Astrocyte (in vitro differentiated cells and primary cell): Measurements from ENCODE around the gene RCOR1. TPM values are rescaled to one million over a fixed set of nuclear protein-coding genes. Genes with fewer than 3 reads are reported as not detected.
"Not testable (repeated sequence)": the region's sequence is repeated elsewhere in the genome, so short reads cannot be mapped to it uniquely, and the experiment has no call there.

ENCODE experiments used
- DNase-seq: peaks from one replicate; pipeline ENCODE4 v3.0.0-alpha.2; 2010; ENCODE audit warnings: low read depth
- FAIRE-seq: peaks from 2 replicates; lab custom pipeline; 2011; peaks lifted over from hg19 to GRCh38; lab: Jason Lieb, UNC
- H2AFZ ChIP-seq: 2 replicates; pipeline ENCODE4 v1.6.0; 2012; ENCODE audit warnings: low read depth, low read length, inconsistent platforms
- H3K27ac ChIP-seq: 2 replicates; pipeline ENCODE4 v1.5.1; 2011; ENCODE audit warnings: low read depth, low read length, inconsistent platforms
- H3K27me3 ChIP-seq: 2 replicates; pipeline ENCODE4 v1.6.0; 2011; ENCODE audit warnings: low read length, inconsistent platforms; ENCODE audit not compliant: insufficient read depth
- H3K36me3 ChIP-seq: 2 replicates; pipeline ENCODE4 v1.5.1; 2011; ENCODE audit warnings: low read length, inconsistent platforms; ENCODE audit not compliant: insufficient read depth
- H3K4me1 ChIP-seq: 2 replicates; pipeline ENCODE4 v1.5.1; 2011; ENCODE audit warnings: low read length, inconsistent platforms; ENCODE audit not compliant: insufficient read depth
- H3K4me2 ChIP-seq: 2 replicates; pipeline ENCODE4 v1.6.0; 2012; ENCODE audit warnings: low read length, inconsistent platforms
- H3K4me3 ChIP-seq: 2 replicates; pipeline ENCODE4 v1.5.1; 2011; ENCODE audit warnings: low read depth, mild to moderate bottlenecking, low read length, inconsistent platforms; ENCODE audit not compliant: insufficient read depth
- H3K79me2 ChIP-seq: 2 replicates; pipeline ENCODE4 v1.6.0; 2012; ENCODE audit warnings: mild to moderate bottlenecking, low read length, inconsistent platforms; ENCODE audit not compliant: insufficient read depth
- H3K9ac ChIP-seq: 2 replicates; pipeline ENCODE4 v1.6.0; 2012; ENCODE audit warnings: mild to moderate bottlenecking, low read length, inconsistent platforms
- H3K9me3 ChIP-seq: 2 replicates; pipeline ENCODE4 v1.5.1; 2012; ENCODE audit warnings: low read depth, mild to moderate bottlenecking, low read length, inconsistent platforms; ENCODE audit not compliant: insufficient read depth
- H4K20me1 ChIP-seq: 2 replicates; pipeline ENCODE4 v1.6.0; 2012; ENCODE audit warnings: low read length, inconsistent platforms; ENCODE audit not compliant: insufficient read depth
- H3K27ac Mint-ChIP-seq: one replicate; pipeline ENCODE4 v1.8.0; 2021; ENCODE audit warnings: mild to moderate bottlenecking, mixed read lengths; ENCODE audit not compliant: unreplicated experiment
- H3K27me3 Mint-ChIP-seq: one replicate; pipeline ENCODE4 v1.8.0; 2021; ENCODE audit warnings: low read depth, mixed read lengths; ENCODE audit not compliant: unreplicated experiment
- H3K36me3 Mint-ChIP-seq: one replicate; pipeline ENCODE4 v1.8.0; 2021; ENCODE audit warnings: low read depth, mixed read lengths; ENCODE audit not compliant: unreplicated experiment
- H3K4me1 Mint-ChIP-seq: one replicate; pipeline ENCODE4 v1.8.0; 2021; ENCODE audit warnings: low read depth, mixed read lengths; ENCODE audit not compliant: unreplicated experiment
- H3K4me3 Mint-ChIP-seq: one replicate; pipeline ENCODE4 v1.8.0; 2021; ENCODE audit warnings: mild to moderate bottlenecking, moderate library complexity, mixed read lengths; ENCODE audit not compliant: unreplicated experiment
- H3K9me3 Mint-ChIP-seq: one replicate; pipeline ENCODE4 v1.8.0; 2021; ENCODE audit warnings: mild to moderate bottlenecking, mixed read lengths; ENCODE audit not compliant: unreplicated experiment
- EZH2 ChIP-seq: IDR thresholded peaks from 2 replicates; pipeline ENCODE4 v1.6.1; 2012; ENCODE audit warnings: mild to moderate bottlenecking, low read length, inconsistent platforms; ENCODE audit not compliant: insufficient read depth
- total RNA-seq: library from RNA; stranded (reverse); gene quantifications from 2 replicates; pipeline ENCODE4 v1.2.1, GENCODE V29; 2021
- TF ChIP-seq, protein P1 (sequence below): IDR thresholded peaks from 2 replicates; pipeline ENCODE4 v1.5.1; 2011; ENCODE audit warnings: low read depth, mild to moderate bottlenecking, inconsistent platforms, low read length, moderate library complexity; ENCODE audit not compliant: insufficient read depth

The RCOR1 gene
- total RNA-seq, 1 donor from 2014 or later: 31.0 TPM

DNA sequence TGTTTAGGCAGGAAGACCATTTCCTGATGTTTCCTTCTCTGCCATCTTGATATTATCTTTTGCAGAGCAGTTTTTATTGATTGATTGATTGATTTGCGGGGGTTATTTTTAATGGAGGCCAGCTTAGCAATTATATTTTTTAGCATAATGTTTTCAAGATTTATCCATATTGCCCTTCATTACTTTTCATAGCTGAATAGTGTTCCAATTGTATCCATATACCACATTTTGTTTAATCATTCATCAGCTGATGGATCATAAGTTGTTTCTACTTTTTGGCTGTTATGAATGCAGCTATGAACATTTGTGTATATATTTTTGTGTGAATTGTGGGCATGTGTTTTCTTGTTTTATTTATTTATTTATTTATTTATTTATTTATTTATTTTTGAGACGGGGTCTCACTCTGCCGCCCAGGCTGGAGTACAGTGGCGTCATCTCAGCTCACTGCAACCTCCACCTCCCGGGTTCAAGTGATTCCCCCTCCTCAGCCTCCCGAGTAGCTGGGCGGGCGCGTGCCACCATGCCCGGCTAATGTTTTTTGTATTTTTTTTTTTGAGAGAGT, 20.9 kb upstream of the RCOR1 start:
- Mint-ChIP-seq H3K4me1 (peaks cover 4% of the 10 kb centered on the region), H3K27me3 (no peaks in the 10 kb centered on the region), H3K27ac (no peak overlapping the region), H3K36me3 (no peaks in the 10 kb centered on the region), H3K9me3 (no peaks in the 10 kb centered on the region), H3K4me3 (no peak overlapping the region)
- no peaks in the 10 kb centered on the region for H3K4me1 ChIP-seq
- H3K79me2 ChIP-seq: no peaks in the 10 kb centered on the region
- FAIRE-seq (no peak), DNase-seq (no peak)
- no peaks in the 10 kb centered on the region for H3K9me3 ChIP-seq
- no peak overlapping the region for H3K4me3 ChIP-seq
- no peak for TF ChIP-seq EZH2
- TF ChIP-seq, protein P1, sequence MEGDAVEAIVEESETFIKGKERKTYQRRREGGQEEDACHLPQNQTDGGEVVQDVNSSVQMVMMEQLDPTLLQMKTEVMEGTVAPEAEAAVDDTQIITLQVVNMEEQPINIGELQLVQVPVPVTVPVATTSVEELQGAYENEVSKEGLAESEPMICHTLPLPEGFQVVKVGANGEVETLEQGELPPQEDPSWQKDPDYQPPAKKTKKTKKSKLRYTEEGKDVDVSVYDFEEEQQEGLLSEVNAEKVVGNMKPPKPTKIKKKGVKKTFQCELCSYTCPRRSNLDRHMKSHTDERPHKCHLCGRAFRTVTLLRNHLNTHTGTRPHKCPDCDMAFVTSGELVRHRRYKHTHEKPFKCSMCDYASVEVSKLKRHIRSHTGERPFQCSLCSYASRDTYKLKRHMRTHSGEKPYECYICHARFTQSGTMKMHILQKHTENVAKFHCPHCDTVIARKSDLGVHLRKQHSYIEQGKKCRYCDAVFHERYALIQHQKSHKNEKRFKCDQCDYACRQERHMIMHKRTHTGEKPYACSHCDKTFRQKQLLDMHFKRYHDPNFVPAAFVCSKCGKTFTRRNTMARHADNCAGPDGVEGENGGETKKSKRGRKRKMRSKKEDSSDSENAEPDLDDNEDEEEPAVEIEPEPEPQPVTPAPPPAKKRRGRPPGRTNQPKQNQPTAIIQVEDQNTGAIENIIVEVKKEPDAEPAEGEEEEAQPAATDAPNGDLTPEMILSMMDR: no peak
- H3K27me3 ChIP-seq: no peaks in the 10 kb centered on the region
- H3K36me3 ChIP-seq: no peaks in the 10 kb centered on the region
- no peak overlapping the region for H2AFZ ChIP-seq
- H3K4me2 ChIP-seq: no peak overlapping the region
- no peaks in the 10 kb centered on the region for H4K20me1 ChIP-seq
- H3K9ac ChIP-seq: no peak overlapping the region
- H3K27ac ChIP-seq: no peak overlapping the region

DNA sequence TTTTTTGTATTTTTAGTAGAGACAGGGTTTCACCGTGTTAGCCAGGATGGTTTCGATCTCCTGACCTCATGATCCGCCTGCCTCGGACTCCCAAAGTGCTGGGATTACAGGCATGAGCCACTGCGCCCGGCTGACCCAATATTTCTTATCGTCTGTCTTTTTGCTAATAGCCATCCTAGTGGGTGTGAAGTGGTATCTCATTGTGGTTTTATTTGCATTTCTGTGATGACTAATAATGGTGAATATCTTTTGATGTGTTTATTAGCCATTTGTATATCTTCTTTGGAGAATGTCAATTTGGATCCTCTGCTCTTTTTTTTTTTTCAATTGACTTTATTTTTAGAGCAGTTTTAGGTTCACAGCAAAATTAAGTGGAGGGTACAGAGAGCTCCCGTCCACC, 19.3 kb upstream of the RCOR1 start:
- not testable (repeated sequence) for H3K27ac Mint-ChIP-seq, H3K27me3 ChIP-seq, H3K4me3 ChIP-seq, FAIRE-seq, H3K4me1 ChIP-seq, H3K9me3 ChIP-seq, H3K79me2 ChIP-seq, H3K27me3 Mint-ChIP-seq, H3K4me2 ChIP-seq, H3K9me3 Mint-ChIP-seq, H3K27ac ChIP-seq, H3K4me3 Mint-ChIP-seq, H4K20me1 ChIP-seq, H3K36me3 ChIP-seq, H3K4me1 Mint-ChIP-seq, H3K36me3 Mint-ChIP-seq, H3K9ac ChIP-seq, DNase-seq, H2AFZ ChIP-seq

DNA sequence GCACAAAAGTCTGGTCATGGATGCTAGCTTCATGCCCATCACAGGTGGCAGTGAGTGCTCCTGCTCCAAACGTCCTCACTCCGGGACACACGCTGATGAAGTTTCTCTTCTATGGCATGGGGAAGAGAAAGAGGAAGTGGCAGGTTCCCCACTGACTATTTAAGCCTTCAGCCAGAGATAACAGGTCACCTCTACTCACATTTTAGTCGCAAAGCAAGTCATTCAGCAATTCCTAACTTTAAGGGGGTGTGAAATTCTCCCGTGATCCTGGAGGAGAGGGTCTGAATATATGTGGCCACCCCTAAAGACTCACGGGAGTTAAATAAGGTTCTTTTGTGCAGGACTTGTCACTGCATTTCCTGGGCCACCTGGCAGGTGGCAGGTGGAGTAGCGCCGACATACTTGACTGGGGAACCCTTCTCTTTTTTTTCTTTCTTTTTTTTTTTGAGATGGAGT, 18.8 kb upstream of the RCOR1 start:
- H3K9ac ChIP-seq: no peak overlapping the region
- H3K4me3 ChIP-seq: no peak overlapping the region
- Mint-ChIP-seq H3K4me3 (no peak overlapping the region), H3K36me3 (no peaks in the 10 kb centered on the region), H3K9me3 (no peaks in the 10 kb centered on the region), H3K27ac (no peak overlapping the region), H3K4me1 (peaks cover 4% of the 10 kb centered on the region), H3K27me3 (no peaks in the 10 kb centered on the region)
- H2AFZ ChIP-seq: no peak overlapping the region
- no peaks in the 10 kb centered on the region for H3K9me3 ChIP-seq
- TF ChIP-seq EZH2: no peak
- TF ChIP-seq, protein P1: no peak
- H3K4me2 ChIP-seq: no peak overlapping the region
- FAIRE-seq (no peak), DNase-seq (no peak)
- no peaks in the 10 kb centered on the region for H3K27me3 ChIP-seq
- no peaks in the 10 kb centered on the region for H3K4me1 ChIP-seq
- H3K79me2 ChIP-seq: no peaks in the 10 kb centered on the region
- H3K36me3 ChIP-seq: no peaks in the 10 kb centered on the region
- no peaks in the 10 kb centered on the region for H4K20me1 ChIP-seq
- H3K27ac ChIP-seq: no peak overlapping the region
